Memory B cell (primary cell): Measurements from ENCODE around the gene SYT1.

ENCODE experiments used
- ATAC-seq: fragments of 150-1000 bp; cut with Tn5 transposase; 2 replicates; pipeline ENCODE4 v1.10.0; 2021; ENCODE audit warnings: low read depth, mild to moderate bottlenecking, moderate library complexity
- DNase-seq, 2 donors: peaks; one replicate each; pipeline ENCODE4 v3.0.0; 2022; ENCODE audit warnings: low spot score in 2 of 2
- H3K27ac Mint-ChIP-seq: one replicate; pipeline ENCODE4 v1.8.0; 2022; ENCODE audit warnings: mild to moderate bottlenecking, moderate library complexity, mixed read lengths
- H3K27me3 Mint-ChIP-seq: one replicate; pipeline ENCODE4 v1.8.0; 2022; ENCODE audit warnings: mixed read lengths
- H3K36me3 Mint-ChIP-seq: one replicate; pipeline ENCODE4 v1.8.0; 2022; ENCODE audit warnings: mild to moderate bottlenecking, mixed read lengths
- H3K4me1 Mint-ChIP-seq: one replicate; pipeline ENCODE4 v1.8.0; 2022; ENCODE audit warnings: mixed read lengths
- H3K4me3 Mint-ChIP-seq: one replicate; pipeline ENCODE4 v1.8.0; 2022; ENCODE audit warnings: mild to moderate bottlenecking, moderate library complexity, mixed read lengths
- H3K9me3 Mint-ChIP-seq: one replicate; pipeline ENCODE4 v1.8.0; 2022; ENCODE audit warnings: mixed read lengths

Gene SYT1

DNA sequence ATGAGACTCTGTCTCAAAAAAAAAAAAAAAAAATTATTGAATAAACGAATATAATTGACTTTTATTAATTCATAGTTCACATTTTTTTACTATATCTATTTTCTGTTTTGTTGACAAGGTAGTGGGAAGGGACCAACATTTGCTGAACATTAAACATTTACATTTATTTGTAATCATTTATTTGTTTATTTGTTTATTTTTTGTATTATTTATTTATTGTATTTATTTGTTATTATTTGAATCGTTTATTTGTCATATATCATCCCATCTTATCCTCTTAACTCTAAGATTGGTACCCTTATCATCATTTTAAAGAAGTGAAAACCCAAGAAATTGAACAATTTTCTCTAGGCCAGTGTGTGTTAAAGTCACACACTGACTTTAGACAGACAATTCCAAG is 101.5 kb downstream of the SYT1 start:
- no peak overlapping the region for H3K27ac Mint-ChIP-seq
- H3K27me3 Mint-ChIP-seq = no peaks in the 10 kb centered on the region
- peaks cover 1% of the 10 kb centered on the region for H3K9me3 Mint-ChIP-seq
- DNase-seq (no peak), ATAC-seq (no peak)
- H3K4me3 Mint-ChIP-seq = no peak overlapping the region
- H3K36me3 Mint-ChIP-seq = no peaks in the 10 kb centered on the region
- H3K4me1 Mint-ChIP-seq = no peaks in the 10 kb centered on the region

DNA sequence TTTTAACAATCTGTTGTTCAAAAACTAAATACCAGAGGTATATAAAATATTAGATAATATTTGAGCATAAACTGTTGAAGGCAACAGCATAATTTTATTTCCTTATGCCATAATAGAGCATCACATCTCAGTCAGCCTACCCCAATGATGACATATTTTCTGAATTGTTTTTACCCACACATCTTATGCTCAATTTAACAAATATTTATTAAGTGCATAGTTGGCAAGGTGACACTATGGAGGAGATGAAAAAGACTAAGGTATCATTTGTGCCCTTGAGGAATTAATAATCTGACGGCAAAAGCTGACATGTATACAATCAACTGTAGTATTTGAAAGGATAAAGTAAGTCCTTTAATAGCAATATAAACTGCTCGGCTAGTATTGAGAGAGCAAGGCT is 102.4 kb downstream of the SYT1 start:
- no peaks in the 10 kb centered on the region for H3K27me3 Mint-ChIP-seq
- no peak for DNase-seq

DNA sequence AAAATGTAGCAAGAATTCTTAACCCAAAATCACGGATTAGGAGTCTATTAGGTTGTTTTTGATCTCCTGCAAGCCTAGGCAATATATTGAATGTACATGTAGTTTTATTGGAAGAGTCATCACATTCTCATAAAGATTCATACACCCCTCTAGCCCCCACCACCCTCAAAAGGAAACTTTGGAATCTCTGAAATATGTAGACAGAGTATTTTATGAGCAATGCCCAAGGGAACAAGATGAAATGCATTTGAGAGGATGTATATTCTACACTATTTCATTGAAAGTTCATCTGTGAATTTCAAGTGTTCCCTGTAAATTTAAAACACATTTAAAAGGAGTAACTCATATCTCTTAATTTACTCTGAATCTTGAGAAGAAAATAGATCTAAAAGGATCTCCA is 103.7 kb downstream of the SYT1 start:
- no peak for DNase-seq
- no peaks in the 10 kb centered on the region for H3K36me3 Mint-ChIP-seq
- no peaks in the 10 kb centered on the region for H3K4me1 Mint-ChIP-seq
- H3K27ac Mint-ChIP-seq = no peak overlapping the region
- H3K9me3 Mint-ChIP-seq = no peaks in the 10 kb centered on the region
- no peak overlapping the region for H3K4me3 Mint-ChIP-seq
- H3K27me3 Mint-ChIP-seq = no peaks in the 10 kb centered on the region
- ATAC-seq = no peak

More for the DNA sequence above, 102.4 kb downstream of the SYT1 start:
- H3K4me1 Mint-ChIP-seq = no peaks in the 10 kb centered on the region
- ATAC-seq = no peak
- H3K36me3 Mint-ChIP-seq = no peaks in the 10 kb centered on the region
- H3K27ac Mint-ChIP-seq = no peak overlapping the region
- peaks cover under 1% of the 10 kb centered on the region for H3K9me3 Mint-ChIP-seq
- H3K4me3 Mint-ChIP-seq = no peak overlapping the region

DNA sequence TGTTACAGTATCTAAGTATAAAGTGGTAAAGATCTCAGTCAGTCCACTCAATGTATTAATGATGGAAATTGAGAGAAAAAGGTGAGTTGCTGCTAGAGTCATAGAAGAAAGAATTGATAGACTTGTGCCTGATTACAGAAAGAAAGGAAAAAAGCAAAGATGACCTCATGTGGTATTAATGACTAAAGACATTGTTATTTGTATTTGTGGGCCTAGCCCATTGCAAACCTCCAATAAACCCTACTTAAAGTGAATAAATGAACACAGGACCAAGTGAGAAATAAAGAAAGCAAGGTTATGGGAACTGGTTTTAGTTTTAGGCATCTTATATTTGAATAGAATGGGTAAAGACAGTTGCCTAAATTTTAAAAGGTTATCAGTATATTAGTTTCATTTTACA is 105.5 kb downstream of the SYT1 start:
- H3K4me1 Mint-ChIP-seq = no peaks in the 10 kb centered on the region
- no peak overlapping the region for H3K27ac Mint-ChIP-seq
- DNase-seq = no peak
- H3K4me3 Mint-ChIP-seq = no peak overlapping the region
- no peak for ATAC-seq
- H3K27me3 Mint-ChIP-seq = no peaks in the 10 kb centered on the region
- no peaks in the 10 kb centered on the region for H3K9me3 Mint-ChIP-seq
- H3K36me3 Mint-ChIP-seq = no peaks in the 10 kb centered on the region

GRCh38 chr12:78977304-78977867 is 112.8 kb downstream of the SYT1 start:
- Mint-ChIP-seq H3K4me1 (no peaks in the 10 kb centered on the region), H3K27ac (no peak overlapping the region), H3K9me3 (no peaks in the 10 kb centered on the region), H3K4me3 (no peak overlapping the region), H3K36me3 (no peaks in the 10 kb centered on the region), H3K27me3 (no peaks in the 10 kb centered on the region)
- no peak for DNase-seq
- ATAC-seq = no peak

- Mint-ChIP-seq H3K27ac (no peak overlapping the region), H3K4me1 (no peaks in the 10 kb centered on the region), H3K27me3 (no peaks in the 10 kb centered on the region), H3K9me3 (no peaks in the 10 kb centered on the region), H3K36me3 (no peaks in the 10 kb centered on the region), H3K4me3 (no peak overlapping the region)
- DNase-seq = no peak
- no peak for ATAC-seq
Measured at GRCh38 chr12:78994168-78994791, 129.7 kb downstream of the SYT1 start.

GRCh38 chr12:79000501-79000900 is 135.9 kb downstream of the SYT1 start:
- Mint-ChIP-seq H3K27me3 (no peaks in the 10 kb centered on the region), H3K27ac (no peak overlapping the region), H3K36me3 (no peaks in the 10 kb centered on the region), H3K4me1 (no peaks in the 10 kb centered on the region), H3K9me3 (no peaks in the 10 kb centered on the region), H3K4me3 (no peak overlapping the region)
- DNase-seq (no peak), ATAC-seq (no peak)

DNA sequence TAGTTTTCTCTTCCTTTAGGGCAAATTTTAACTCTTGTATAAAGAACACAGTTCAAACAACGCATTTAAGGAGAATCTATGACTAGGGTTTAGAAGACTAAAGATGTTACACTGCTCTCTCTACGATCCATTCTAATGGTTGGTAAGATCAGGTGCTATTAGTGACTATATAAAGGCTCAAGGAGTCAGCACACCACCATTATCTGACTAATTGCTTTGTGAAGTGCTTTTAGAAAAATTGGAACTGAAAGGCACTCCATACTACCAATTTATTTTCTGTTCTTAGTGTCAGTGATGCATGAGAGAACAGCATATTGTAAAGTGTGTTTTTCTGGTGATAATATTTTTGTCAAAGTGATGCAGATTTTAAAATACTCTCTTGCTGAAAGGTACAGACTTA is 136.8 kb downstream of the SYT1 start:
- H3K36me3 Mint-ChIP-seq = no peaks in the 10 kb centered on the region
- ATAC-seq = no peak
- no peaks in the 10 kb centered on the region for H3K4me1 Mint-ChIP-seq
- H3K27ac Mint-ChIP-seq = no peak overlapping the region
- H3K9me3 Mint-ChIP-seq = no peaks in the 10 kb centered on the region
- no peaks in the 10 kb centered on the region for H3K27me3 Mint-ChIP-seq
- DNase-seq = no peak
- H3K4me3 Mint-ChIP-seq = no peak overlapping the region

DNA sequence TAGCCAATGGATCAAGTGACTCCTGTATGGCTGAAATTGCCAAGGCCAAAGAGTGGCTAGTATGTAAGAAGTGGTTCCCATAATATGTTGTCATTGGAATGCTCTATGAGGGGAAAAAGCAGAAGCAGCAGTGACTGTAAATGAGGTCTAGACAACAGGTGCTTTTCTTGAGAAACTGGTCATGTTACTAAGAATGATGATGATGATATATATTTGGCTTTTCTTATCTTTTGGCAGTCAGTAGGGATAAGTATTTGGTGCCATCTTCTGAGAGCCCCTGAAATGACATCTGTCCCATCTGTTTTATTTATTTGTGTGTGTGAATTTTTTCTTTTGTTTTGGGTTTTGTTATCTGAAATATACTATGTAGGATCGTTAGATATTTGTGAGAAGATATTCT is 141.7 kb downstream of the SYT1 start:
- Mint-ChIP-seq H3K27ac (no peak overlapping the region), H3K36me3 (no peaks in the 10 kb centered on the region), H3K27me3 (peaks cover 3% of the 10 kb centered on the region), H3K9me3 (no peaks in the 10 kb centered on the region), H3K4me1 (no peaks in the 10 kb centered on the region), H3K4me3 (no peak overlapping the region)
- ATAC-seq (peak; percentile 35), DNase-seq (no peak)

- H3K9me3 Mint-ChIP-seq = no peaks in the 10 kb centered on the region
- no peaks in the 10 kb centered on the region for H3K4me1 Mint-ChIP-seq
- no peak overlapping the region for H3K4me3 Mint-ChIP-seq
- H3K27ac Mint-ChIP-seq = no peak overlapping the region
- ATAC-seq = no peak
- no peaks in the 10 kb centered on the region for H3K36me3 Mint-ChIP-seq
- no peak for DNase-seq
- H3K27me3 Mint-ChIP-seq = peaks cover 3% of the 10 kb centered on the region
Measured at GRCh38 chr12:79008591-79008990, 144.0 kb downstream of the SYT1 start.

- no peak overlapping the region for H3K27ac Mint-ChIP-seq
- DNase-seq (no peak), ATAC-seq (no peak)
- H3K36me3 Mint-ChIP-seq = no peaks in the 10 kb centered on the region
- no peak overlapping the region for H3K4me3 Mint-ChIP-seq
- H3K4me1 Mint-ChIP-seq = no peaks in the 10 kb centered on the region
- peaks cover 3% of the 10 kb centered on the region for H3K27me3 Mint-ChIP-seq
- H3K9me3 Mint-ChIP-seq = peaks cover 3% of the 10 kb centered on the region
Measured at GRCh38 chr12:79012636-79013035, 148.1 kb downstream of the SYT1 start.

- Mint-ChIP-seq H3K27me3 (no peaks in the 10 kb centered on the region), H3K9me3 (peaks cover 4% of the 10 kb centered on the region), H3K36me3 (no peaks in the 10 kb centered on the region), H3K4me1 (no peaks in the 10 kb centered on the region), H3K4me3 (no peak overlapping the region), H3K27ac (no peak overlapping the region)
- ATAC-seq (no peak), DNase-seq (no peak)
Measured at GRCh38 chr12:79016181-79016580, 151.6 kb downstream of the SYT1 start.

DNA sequence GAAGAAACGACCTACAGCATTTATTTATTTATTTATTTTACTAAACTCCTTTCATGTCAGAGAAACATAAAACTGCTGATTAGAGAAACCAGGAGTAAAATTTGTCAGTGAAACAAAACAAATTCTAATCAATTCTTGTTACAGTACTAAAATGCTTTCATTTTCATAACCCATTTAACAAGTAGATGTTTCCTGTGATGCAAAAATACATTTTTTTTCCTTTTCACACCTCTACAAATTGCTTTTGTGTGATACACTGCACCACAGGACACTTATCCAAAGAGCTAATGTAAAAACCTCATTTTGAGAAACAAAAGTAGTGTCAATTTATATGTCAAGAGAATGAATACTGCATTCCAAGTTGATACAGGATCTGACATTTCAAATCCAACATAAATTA is 155.1 kb downstream of the SYT1 start:
- no peak overlapping the region for H3K27ac Mint-ChIP-seq
- peaks cover 4% of the 10 kb centered on the region for H3K9me3 Mint-ChIP-seq
- H3K36me3 Mint-ChIP-seq = no peaks in the 10 kb centered on the region
- H3K4me1 Mint-ChIP-seq = no peaks in the 10 kb centered on the region
- H3K27me3 Mint-ChIP-seq = no peaks in the 10 kb centered on the region
- DNase-seq (no peak), ATAC-seq (no peak)
- H3K4me3 Mint-ChIP-seq = no peak overlapping the region

DNA sequence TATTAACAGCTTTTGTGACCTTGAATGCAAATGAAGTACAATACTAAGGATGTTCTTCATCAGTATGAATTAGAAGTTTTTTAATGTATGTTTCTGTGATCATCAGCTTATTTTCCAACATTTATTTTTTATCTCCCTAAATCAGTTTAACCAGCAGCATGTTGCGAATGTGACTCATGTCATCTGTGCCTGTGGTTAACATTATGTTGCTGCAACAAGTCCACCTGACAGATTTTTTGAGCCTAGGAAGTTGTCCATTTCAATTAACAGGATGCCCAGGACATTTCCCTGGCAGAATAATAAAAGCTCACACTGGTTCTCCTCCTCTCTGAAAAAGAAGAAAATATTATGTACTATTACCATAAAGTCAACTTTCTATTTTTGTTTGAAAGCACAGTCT is 155.5 kb downstream of the SYT1 start:
- Mint-ChIP-seq H3K36me3 (no peaks in the 10 kb centered on the region), H3K4me3 (no peak overlapping the region), H3K9me3 (peaks cover 4% of the 10 kb centered on the region), H3K27me3 (no peaks in the 10 kb centered on the region), H3K4me1 (no peaks in the 10 kb centered on the region), H3K27ac (no peak overlapping the region)
- ATAC-seq (no peak), DNase-seq (no peak)

- Mint-ChIP-seq H3K27ac (no peak overlapping the region), H3K27me3 (no peaks in the 10 kb centered on the region), H3K36me3 (no peaks in the 10 kb centered on the region), H3K4me3 (no peak overlapping the region), H3K9me3 (peaks cover 4% of the 10 kb centered on the region), H3K4me1 (no peaks in the 10 kb centered on the region)
- no peak for DNase-seq
- no peak for ATAC-seq
Measured at GRCh38 chr12:79021021-79021420, 156.4 kb downstream of the SYT1 start.
